A549 treated with Hydrocortisone at 1 μM for 4 hours (cell line): ENCODE results near the gene STAB1. TPM values are rescaled to one million over a fixed set of nuclear protein-coding genes. Genes with fewer than 3 reads are reported as not detected.

Experiments
- total RNA-seq: library from RNA; stranded (reverse); fragments of 200-300 nt; extraction: Qiagen RNA extraction; gene quantifications from 5 replicates; pipeline ENCODE4 v1.2.3, GENCODE V29; 2022

STAB1 gene
- total RNA-seq = 0.03 to 0.21 TPM (median 0.09 TPM) in 5 replicates

GRCh38 chr3:52494886-52495495 is at the start of gene STAB1:
Gene STAB1, plus strand, starts transcription at chr3:52495338. Its CDS starts 76 bp downstream, at chr3:52495414.

GRCh38 chr3:52453496-52454249 is 41.5 kb upstream of the STAB1 start, which contains the start of gene TNNC1:
Gene TNNC1, minus strand, starts transcription at chr3:52454041. Its CDS starts 26 bp downstream, at chr3:52454015.

GRCh38 chr3:52455283-52456168 is 39.6 kb upstream of the STAB1 start, which contains the start of gene NISCH:
Gene NISCH, plus strand, starts transcription at chr3:52455604. Its CDS starts 38 bp downstream, at chr3:52455642.

GRCh38 chr3:52533623-52534280 is 38.6 kb downstream of the STAB1 start, which contains the start of gene NT5DC2:
Gene NT5DC2, minus strand, starts transcription at chr3:52533857. Its CDS starts 120 bp downstream, at chr3:52533737.

GRCh38 chr3:52536369-52537164 is 41.4 kb downstream of the STAB1 start, which contains the start of gene UQCC5:
Gene UQCC5, plus strand, starts transcription at chr3:52536605. Its CDS starts 151 bp downstream, at chr3:52536756.

Other genes with a start within 250 kb of the STAB1 start
- gene PPM1M, start 249.6 kb upstream of the STAB1 start, total RNA-seq = 3.9 to 5.2 TPM (median 4.2 TPM) in 5 replicates
- gene WDR82, start 216.7 kb upstream of the STAB1 start, total RNA-seq = 49.1 to 59.5 TPM (median 50.8 TPM) in 5 replicates
- gene GLYCTK, start 207.5 kb upstream of the STAB1 start, total RNA-seq = 3.0 to 4.6 TPM (median 3.9 TPM) in 5 replicates
- gene DNAH1, start 179.0 kb upstream of the STAB1 start, total RNA-seq = 0.78 to 1.2 TPM (median 0.97 TPM) in 5 replicates
- gene BAP1, start 85.3 kb upstream of the STAB1 start, total RNA-seq = 33.2 to 39.6 TPM (median 37.1 TPM) in 5 replicates
- gene PHF7, start 84.7 kb upstream of the STAB1 start, total RNA-seq = 2.2 to 3.9 TPM (median 3.4 TPM) in 5 replicates
- gene SEMA3G, start 50.2 kb upstream of the STAB1 start, total RNA-seq = 0.03 to 0.16 TPM (median 0.06 TPM) in 5 replicates
- gene TNNC1, start 41.3 kb upstream of the STAB1 start, total RNA-seq = 0.63 to 1.4 TPM (median 1.2 TPM) in 5 replicates
- 11.4 to 14.9 TPM (median 12.8 TPM) in 5 replicates for gene NISCH, start 39.7 kb upstream of the STAB1 start, total RNA-seq
- 86.6 to 102 TPM (median 96.8 TPM) in 5 replicates for gene NT5DC2, start 38.5 kb downstream of the STAB1 start, total RNA-seq
- gene UQCC5, start 41.3 kb downstream of the STAB1 start, total RNA-seq = 52.2 to 71.7 TPM (median 61.7 TPM) in 5 replicates
- 9.5 to 17.9 TPM (median 15.1 TPM) in 5 replicates for gene PBRM1, start 190.6 kb downstream of the STAB1 start, total RNA-seq
- 84.4 to 149 TPM (median 91.0 TPM) in 5 replicates for gene GNL3, start 190.7 kb downstream of the STAB1 start, total RNA-seq
- gene GLT8D1, start 210.5 kb downstream of the STAB1 start, total RNA-seq = 35.0 to 41.9 TPM (median 38.7 TPM) in 5 replicates
- 145 to 168 TPM (median 158 TPM) in 5 replicates for gene SPCS1, start 210.8 kb downstream of the STAB1 start, total RNA-seq